Activated CD4-positive, CD25-positive, alpha-beta regulatory T cell (primary cell): ENCODE results near the gene NCBP2L.

ENCODE experiments used
- DNase-seq, 4 experiments: peaks; one replicate each; lab custom pipeline; 2025; lab: John Stamatoyannopoulos, UW

The NCBP2L gene

GRCh38 chrX:107752714-107753113 lies 24.8 kb upstream of the NCBP2L start:
- DNase-seq = no peak

- DNase-seq = no peak
These were observed 24.3 kb upstream of the NCBP2L start for GRCh38 chrX:107753187-107753586.

GRCh38 chrX:107755721-107756120 lies 21.8 kb upstream of the NCBP2L start:
- DNase-seq = no peak

- DNase-seq = no peak
These were observed 19.2 kb upstream of the NCBP2L start for GRCh38 chrX:107758231-107758766.

- DNase-seq = no peak
These were observed 17.0 kb upstream of the NCBP2L start for GRCh38 chrX:107760304-107761077.

- no peak for DNase-seq
These were observed 13.9 kb upstream of the NCBP2L start for GRCh38 chrX:107763647-107764046.

- DNase-seq = no peak
These were observed 12.5 kb upstream of the NCBP2L start for GRCh38 chrX:107764845-107765608.

GRCh38 chrX:107766470-107767150 lies 10.9 kb upstream of the NCBP2L start:
- no peak for DNase-seq

GRCh38 chrX:107768051-107768450 lies 9.5 kb upstream of the NCBP2L start:
- DNase-seq = no peak

- DNase-seq = no peak
These were observed 7.8 kb upstream of the NCBP2L start for GRCh38 chrX:107769581-107770317.

- no peak for DNase-seq
These were observed 4.3 kb upstream of the NCBP2L start for GRCh38 chrX:107773206-107773605.

GRCh38 chrX:107773906-107774435 lies 3.6 kb upstream of the NCBP2L start:
- DNase-seq = no peak

GRCh38 chrX:107775000-107775733 lies 2.4 kb upstream of the NCBP2L start:
- DNase-seq = no peak

- DNase-seq = peak; percentile 5 to 11 (median 7)
These were observed 1.6 kb upstream of the NCBP2L start, which contains the start of gene TSC22D3 for GRCh38 chrX:107775734-107776511. TSS of gene TSC22D3 (minus strand) at chrX:107775787. CDS start at chrX:107775419, 368 bp downstream.

GRCh38 chrX:107776649-107777535 lies 641 bp upstream of the NCBP2L start:
- peak; percentile 15 to 50 (median 44) for DNase-seq

- no peak for DNase-seq
These were observed 3.0 kb downstream of the NCBP2L start for GRCh38 chrX:107780525-107780924.

- DNase-seq = no peak
These were observed 10.3 kb downstream of the NCBP2L start for GRCh38 chrX:107787827-107788226.

- no peak for DNase-seq
These were observed 26.9 kb downstream of the NCBP2L start for GRCh38 chrX:107804427-107804826.

GRCh38 chrX:107805179-107805578 lies 27.6 kb downstream of the NCBP2L start:
- no peak for DNase-seq
